GM21717 (cell line): Measurements from ENCODE around the gene ARHGAP8.

Experiments
- ATAC-seq: cut with Tn5 transposase; IDR thresholded peaks from one replicate; pipeline ENCODE4 v1.9.1; 2021; ENCODE audit warnings: mild to moderate bottlenecking, moderate library complexity; ENCODE audit not compliant: unreplicated experiment

Gene ARHGAP8

DNA sequence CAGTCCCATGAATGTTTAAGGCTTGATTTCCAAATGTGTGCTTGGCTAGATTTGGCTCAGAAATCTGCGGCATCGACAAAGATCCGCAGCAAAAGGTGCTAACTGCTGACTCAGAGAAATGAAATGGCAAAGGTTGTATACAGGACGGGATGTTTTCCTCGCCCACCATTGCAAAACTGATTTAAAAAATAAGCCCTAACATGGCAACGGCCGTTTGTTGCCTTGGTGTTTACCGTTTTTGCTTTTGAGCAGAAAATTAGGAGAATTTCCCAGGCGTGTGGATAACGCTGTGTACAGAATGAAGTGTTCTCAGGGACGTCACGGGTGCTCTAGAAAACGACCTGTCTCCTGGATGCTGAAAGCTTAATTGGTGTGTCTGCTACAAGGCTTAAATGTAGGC, 70.2 kb downstream of the ARHGAP8 start:
- ATAC-seq, result no peak

DNA sequence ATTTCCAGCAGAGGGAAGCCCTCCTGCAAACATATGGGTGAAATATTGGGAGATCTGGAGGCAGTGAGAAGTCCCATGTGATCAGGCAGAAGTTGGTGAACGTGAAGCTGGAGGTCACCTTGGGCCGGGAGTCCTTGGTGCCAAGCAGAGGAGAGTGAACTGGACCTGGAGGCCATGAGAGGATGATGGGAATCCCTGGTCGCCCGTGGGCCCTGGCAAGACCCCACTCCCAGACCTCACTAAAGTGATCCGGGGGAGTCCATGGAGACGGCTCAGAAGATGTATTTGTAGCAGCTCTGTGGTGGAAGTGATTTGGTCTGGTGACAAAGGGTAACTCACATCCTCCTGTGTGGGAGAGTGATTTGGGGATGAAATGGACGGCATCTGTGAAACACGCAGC, 71.0 kb downstream of the ARHGAP8 start:
- ATAC-seq, result no peak

DNA sequence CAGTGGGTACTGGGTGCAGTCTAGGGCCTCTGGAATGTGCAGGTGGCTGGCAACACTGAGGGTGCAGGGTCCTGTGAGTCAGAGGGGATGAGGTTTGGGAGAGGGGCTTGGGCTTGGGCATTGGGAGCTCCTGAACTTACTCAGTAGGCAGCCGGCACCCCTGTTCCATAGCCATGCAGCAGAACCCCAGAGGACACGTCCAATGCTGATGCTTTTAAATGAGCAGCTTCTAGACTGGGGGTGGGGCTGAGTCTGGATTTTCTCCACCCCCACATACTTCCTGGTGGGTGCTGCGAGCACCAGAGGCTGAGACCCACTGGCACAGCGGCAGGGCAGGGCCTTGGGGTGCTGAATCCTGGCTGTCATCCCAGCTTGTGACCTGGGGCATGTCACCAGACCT, 71.4 kb downstream of the ARHGAP8 start:
- no peak for ATAC-seq

DNA sequence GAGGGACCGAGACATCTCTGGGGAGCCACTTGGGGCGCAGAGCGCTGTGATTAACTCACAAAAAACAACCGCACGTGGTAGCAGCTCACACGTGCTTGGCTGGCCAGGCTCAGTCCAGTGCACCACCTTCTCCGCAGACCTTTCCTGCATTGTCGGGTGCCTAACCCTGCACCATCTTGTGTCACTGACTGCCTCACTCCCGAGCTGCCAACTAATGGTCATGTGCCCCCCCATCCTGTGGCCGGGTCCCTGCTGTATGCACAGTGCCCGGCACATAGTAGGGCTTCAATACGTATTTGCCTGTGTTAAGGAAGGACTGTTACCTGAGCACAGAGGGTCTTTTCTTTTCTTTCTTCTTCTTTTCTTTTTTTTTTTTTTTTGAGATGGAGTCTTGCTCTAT, 71.9 kb downstream of the ARHGAP8 start:
- no peak for ATAC-seq

DNA sequence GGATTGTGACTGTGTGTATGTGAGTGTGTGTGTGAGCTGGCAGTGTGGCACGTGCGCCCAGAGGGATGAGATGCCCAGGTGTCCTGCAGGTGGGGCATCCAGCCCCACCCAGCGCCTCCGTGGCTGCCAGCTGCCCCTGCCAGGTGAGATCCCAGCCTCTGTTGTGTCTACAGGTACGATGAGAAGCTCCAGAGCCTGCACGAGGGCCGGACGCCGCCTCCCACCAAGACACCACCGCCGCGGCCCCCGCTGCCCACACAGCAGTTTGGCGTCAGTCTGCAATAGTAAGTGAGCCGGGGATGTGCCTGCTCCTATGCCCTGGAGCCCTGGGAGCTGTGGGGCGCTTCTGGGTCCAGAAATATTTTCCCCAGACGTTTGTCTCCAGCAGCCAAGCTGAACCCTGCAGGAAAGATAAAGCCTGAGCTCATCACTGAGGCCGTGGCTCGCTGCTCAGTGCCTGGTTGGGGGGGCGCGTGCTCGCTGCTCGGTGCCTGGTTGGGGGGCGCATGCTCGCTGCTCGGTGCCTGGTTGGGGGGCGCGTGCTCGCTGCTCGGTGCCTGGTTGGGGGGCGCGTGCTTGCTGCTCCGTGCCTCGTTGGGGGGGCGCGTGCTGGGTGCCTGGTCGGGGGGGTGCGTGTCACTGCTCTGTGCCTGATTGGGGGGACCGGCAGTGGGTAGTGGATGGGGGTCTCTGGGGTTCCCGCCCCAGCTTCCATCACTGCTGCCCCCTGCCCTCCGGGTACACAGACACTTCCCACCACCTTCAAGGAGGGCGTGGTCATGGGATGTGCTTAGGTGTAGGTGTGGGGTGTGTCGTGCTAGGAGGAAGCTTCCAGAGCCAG, 73.2 kb downstream of the ARHGAP8 start:
- ATAC-seq, result no peak

DNA sequence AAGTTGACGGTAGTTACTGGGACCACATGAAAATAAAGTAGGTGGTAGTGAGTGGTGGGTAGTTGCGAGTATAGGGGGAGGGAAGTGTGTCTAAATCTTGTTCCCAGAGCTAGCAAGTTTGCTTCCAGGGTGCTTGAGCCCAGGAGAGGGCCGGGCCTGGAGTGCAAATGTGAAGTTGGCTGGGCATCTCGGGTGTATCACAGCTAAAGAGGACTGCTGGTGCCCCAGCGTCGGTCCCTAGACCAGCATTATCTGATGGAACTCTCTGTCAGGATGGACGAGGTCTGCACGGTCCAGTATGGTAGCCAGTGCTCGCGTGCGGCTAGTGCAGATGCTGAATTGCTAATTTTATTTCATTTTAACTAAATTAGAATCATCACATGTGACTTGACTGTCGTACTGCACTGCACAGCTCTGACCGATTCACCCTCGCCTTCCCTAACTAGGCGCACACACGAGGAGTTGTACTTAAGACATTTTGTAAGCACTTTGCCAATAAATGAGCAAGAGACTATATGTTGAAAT, 75.4 kb downstream of the ARHGAP8 start:
- no peak for ATAC-seq

DNA sequence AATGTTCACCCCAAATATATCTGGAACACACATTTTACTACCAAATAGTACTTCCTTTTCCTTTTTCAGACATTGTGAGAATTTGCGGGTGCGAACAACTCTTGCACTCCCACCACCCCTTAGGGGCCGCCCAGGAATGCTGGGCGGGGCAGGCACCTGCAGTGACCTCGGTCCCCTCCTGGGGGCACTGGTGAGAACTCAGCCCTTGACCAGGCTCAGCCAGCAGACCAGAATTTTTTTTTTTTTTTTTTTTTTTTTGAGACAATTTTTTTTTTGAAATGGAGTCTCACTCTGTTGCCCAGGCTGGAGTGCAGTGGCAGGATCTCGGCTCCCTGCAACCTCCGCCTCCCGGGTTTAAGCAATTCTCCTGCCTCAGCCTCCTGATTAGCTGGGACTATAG, 75.8 kb downstream of the ARHGAP8 start:
- no peak for ATAC-seq

DNA sequence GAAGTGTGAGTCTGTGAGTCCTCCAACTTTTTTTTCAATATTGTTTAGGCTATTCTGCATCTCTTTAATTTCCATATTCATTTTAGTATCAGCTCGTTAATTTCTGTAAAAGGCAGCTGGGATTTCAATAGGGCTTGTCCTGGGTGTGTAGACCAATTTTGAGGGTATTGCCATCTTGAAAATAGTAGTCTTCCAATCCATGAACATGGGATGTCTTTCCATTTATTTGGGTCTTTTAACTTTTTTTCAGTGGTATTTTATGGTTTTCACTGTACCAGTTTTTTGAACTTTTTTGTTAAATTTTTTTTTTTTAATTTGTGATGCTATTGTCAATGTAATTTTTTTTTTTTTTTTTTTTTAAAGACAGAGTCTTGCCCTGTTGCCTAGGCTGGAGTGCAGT, 79.5 kb downstream of the ARHGAP8 start:
- ATAC-seq, result no peak

DNA sequence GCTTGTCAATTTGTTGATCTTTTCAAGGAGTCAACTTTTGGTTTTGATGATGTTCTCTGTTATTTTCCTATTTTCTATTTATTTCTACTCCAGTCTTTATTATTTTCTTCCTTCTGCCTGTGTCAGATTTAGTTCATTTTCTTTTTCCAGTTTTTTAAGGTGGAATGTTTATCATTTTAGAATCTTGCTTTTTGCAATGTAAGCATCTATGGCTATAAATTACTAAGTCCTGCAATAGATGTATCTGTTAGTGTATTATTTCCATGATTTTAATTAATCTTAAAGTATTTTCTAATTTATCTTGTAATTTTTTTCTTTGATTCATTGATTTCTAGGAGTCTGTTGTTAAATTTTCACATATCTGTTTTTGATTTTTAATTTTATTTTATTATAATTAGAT, 81.7 kb downstream of the ARHGAP8 start:
- ATAC-seq, result no peak

DNA sequence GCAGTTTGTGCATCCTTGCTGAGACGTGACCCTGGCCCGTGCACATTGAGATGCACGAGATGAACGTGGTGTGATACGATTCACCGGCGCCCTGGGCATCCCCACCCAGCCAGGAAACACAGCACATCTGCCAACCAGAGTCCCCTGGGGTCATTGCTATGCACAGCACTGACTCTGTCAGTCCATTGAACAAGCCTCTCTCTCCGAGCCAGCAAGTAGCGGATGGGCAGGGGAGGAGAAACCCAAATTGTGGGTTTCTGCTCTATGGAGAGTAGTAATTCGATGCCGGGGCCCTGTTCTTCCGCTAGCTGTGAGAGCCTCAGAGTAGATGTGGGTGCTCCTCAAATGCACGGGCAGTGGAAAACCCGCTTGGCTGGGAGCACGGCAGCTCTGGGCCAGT, 85.1 kb downstream of the ARHGAP8 start:
- ATAC-seq, result no peak

DNA sequence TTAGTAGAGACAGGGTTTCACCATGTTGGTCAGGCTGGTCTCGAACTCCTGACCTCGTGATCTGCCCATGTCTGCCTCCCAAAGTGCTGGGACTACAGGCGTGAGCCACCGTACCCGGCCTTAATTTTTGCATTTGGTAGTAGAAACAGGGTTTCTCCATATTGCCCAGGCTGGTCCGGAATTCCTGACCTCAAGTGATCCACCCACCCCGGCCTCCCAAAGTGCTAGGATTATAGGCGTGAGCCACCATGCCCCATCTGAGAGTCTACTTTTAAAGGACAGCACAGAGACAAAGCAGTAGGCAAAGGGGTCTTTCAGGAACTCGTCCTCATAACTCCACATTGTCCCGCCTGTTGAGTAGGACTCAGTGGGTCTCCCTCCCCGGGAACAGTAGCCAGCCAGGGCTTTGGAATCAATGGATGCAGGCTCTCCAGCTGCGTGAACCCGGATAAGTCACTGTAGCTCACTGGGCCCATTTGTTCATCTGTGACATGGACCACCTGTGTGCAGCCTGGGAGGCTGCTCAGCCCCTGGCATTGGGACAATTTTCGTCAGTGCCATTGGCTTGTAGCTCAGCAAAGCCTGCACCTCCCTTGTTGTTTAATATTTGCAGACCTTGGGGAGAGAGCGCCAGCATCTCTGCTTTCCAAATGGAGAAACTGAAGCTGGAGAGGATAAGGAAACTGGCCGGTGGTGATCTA, 86.1 kb downstream of the ARHGAP8 start:
- no peak for ATAC-seq

DNA sequence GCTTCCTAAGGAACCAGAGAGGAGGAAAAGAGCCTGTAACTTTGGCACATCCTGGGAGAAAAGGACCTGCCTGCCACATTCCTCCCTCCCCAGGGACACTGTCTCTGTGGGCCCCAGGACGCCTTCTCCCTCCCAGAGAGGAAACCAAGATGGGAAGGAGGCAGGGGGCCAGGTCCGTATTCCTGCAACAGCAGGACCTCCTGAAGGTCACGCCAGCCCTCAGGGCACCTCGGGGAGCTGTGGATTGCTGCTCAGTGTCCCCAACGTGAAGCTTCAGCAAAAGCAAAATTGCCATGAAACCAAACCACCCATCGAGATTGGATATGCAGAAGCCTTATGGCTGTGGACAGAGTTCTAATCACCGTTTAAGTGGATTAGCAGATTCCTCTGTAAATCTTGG, 86.7 kb downstream of the ARHGAP8 start:
- no peak for ATAC-seq

DNA sequence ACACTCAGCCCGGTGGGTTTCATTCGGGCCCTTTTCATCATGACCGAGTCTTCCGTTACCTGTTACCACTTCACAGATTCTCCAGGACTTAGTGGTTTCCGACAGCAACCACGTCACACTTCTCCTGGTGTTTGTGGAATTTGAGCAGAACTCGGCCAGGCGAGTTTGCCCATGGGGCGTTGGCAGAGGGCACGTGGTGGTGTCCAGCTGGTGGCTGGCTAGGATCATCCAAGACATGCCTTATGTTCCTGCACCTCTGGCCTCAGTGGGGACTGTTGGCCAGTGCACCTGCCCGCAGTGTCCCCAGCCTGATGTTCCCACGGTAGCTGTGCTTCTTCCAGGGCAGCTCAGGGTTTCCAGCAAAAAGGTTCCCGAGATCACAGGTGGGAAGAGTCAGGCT, 87.3 kb downstream of the ARHGAP8 start:
- ATAC-seq, result no peak

DNA sequence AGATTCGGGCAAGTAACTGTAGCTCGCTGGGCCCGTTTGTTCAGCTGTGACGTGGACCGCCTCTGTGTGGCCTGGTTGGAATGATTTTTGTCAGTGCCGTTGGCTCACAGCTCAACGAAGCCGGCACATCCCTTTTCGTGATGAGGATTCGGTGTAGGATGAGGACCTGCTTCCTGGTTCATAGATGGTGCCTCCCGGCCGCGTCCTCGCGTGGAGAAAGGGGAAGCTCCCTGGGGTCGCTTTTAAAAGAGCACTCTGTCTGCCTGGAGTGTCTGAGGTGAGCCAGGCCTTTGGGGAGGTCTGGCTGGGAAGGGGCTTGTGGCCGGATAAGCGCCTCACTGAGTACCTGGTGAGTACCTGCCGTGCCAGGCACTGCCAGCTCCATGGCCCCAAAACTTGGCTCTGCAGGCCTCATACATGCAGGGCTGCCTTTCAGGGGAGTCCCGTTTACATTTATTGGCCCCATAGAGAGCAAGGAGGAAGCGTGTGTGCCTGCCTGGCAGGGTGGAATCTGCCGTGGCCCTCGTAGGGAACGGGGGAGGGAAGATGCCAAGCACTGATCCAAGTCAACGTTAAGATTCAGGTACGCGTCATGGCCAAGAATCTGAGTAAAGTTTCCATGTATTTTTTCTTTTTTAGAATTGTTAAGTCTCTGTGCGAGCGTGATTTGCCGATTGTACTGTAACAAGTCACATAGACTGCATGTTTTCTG, 88.4 kb downstream of the ARHGAP8 start:
- no peak for ATAC-seq

DNA sequence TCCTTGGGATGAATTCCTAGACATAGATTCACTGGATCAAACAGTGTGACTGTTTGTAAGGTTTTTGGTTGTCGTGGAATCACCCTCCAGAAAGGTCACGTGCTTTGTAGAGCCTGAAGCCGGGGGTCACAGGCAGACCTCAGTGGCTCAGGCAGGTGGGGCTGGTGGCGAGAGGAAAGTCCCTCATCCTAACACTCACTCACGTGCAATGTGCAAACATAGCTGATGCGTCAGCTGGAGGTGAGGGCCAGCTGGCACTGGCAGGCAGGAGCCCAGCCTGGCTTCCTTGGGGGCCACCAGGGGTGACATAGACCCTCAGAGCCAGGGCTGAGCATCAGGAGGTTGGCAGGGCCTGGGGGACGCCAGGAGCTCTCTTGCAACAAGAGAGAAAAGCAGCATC, 90.0 kb downstream of the ARHGAP8 start:
- no peak for ATAC-seq

DNA sequence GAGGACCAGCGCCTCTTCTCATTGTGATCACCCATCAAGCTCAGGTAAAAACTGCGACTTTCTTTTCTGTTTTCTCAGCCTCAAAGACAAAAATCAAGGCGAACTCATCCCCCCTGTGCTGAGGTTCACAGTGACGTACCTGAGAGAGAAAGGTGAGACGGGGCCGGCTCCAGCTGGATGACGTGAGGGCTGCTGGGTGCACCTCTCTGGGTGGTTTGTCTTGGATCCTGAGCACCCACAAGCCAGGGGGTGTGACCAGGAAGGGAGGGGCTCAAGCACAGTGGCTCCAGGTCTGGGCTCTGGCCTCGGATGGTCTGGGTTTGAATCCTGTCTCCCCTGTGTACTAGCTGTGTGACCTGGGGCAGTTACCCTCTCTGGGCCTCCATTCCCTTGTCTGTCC, 92.8 kb downstream of the ARHGAP8 start:
- ATAC-seq, result no peak

DNA sequence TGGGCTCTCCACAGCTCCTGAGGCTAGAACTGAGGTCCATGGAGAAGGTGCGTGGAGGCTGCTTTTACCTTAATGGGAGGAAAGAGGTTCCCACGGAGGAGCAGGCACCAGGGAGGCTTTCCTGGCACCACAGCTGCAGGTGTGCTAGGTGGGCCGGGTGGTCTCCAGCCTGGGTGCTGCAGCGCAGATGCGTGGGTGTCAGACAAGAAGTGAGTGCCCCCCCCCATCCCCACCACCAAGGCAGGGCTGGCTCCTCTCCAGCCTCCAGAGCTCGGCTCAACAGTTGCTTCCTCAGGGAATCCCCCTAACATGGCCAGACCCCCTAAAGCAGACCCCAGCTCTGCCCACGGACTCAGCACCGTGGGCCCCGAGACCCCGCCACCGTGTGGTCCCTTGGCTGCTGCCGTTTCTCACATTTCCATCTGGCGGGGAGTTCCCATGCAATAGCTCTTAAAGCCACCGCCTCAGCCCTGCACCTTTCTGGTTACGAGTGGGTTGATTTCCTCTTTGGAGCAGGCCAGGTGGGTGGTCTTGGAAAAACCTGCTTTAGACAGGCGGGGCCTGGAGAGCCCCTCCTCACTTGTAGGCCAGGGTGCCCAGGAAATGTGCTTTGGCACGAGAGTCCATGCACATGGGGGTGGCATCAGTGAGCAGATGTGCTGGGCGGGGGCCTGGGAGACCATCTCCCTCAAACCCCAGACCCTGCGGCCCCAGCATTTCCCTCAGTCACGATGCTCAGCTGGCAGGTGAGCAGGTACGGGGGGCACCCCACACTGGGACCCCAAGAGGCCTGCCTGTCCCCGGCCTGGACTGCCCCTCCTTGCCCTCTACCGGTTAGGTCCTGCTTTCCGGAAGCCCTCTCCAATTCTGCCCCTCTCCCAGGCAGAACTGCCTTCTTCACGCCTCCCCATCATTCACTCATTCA, 93.7 kb downstream of the ARHGAP8 start:
- no peak for ATAC-seq

DNA sequence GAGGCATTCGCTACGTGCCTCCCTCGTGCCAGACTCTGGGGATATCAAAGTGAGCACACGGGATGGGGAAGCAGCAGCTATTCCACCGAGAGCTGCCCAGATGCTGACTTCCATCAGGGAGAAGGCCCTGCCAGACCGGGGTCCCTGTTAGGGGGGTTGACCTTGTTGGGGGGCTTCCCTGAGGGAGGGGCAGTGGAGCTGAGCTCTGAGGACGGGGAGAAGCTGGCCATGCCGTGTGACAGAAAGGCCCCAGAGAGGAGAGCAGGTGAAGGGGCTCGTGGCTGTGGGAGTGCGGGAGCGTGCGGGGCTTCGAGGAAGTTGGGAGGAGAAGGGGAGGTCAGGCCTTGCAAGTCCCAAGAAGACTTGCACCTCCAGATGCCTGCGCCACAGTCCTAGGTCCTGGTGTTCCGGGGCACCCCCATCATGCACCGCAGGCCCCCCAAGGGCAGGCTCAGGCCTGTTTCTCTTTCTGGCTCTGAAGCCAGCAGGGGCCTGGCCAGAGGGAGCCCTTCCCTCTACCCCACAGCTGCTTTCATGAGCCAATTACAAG, 94.4 kb downstream of the ARHGAP8 start:
- ATAC-seq, result no peak

DNA sequence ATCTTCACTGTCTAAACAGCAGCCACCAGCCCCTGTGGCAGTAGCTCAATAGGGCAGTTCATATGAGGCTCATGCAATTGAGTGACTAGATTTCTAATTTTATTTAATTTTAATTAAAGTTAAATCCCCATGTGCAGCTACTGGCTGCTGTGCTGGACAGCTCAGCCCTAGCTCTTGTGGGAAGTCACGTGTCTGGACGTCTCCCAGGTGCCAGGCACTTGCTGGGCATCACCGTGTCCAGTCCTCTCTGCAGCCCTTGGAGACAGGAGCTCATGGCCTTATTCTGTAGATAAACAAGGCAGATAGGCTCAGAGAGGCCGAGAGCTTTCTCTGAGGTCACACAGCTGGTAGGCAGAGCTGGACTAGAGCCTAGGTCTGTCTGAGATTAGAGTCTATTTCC, 95.0 kb downstream of the ARHGAP8 start:
- ATAC-seq, result no peak

DNA sequence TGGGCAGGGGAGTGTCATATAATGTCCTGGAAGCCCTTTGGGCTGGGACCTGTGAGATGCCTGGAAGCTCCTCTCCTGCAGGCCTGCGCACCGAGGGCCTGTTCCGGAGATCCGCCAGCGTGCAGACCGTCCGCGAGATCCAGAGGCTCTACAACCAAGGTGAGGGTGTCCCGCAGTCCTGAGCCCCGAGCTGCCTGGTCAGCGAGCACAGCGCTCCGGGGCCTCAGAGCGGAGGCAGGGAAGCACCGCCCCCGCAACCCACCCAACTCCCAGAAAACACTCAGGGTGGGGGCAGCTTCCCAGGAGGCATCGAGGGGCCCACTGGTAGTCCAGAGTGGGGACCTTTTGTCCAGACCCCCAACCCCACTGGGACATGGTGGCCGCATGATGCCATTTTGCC, 95.5 kb downstream of the ARHGAP8 start:
- ATAC-seq, result no peak
